Activated CD4-positive, alpha-beta T cell treated with anti-CD3 and anti-CD28 coated beads for 48 hours (primary cell): Measurements from ENCODE around the gene NCKIPSD.
A peak's percentile ranks its signal among the peaks of the same experiment; 100 is the strongest.

ENCODE experiments used
- DNase-seq: peaks from one replicate; pipeline ENCODE4 v3.0.0-alpha.2; 2020

Gene NCKIPSD

GRCh38 chr3:48678056-48678455 lies 7.7 kb downstream of the NCKIPSD start:
- DNase-seq, result no peak

- no peak for DNase-seq
These were observed 11.2 kb downstream of the NCKIPSD start for GRCh38 chr3:48674505-48674904.

- no peak for DNase-seq
These were observed 13.2 kb downstream of the NCKIPSD start for GRCh38 chr3:48672522-48672921.

GRCh38 chr3:48664929-48665328 lies 20.8 kb downstream of the NCKIPSD start:
- no peak for DNase-seq

GRCh38 chr3:48664313-48664644 lies 21.4 kb downstream of the NCKIPSD start:
- DNase-seq, result no peak

GRCh38 chr3:48663489-48664312 lies 22.0 kb downstream of the NCKIPSD start:
- peak; percentile 96 for DNase-seq

GRCh38 chr3:48662753-48663488 lies 22.8 kb downstream of the NCKIPSD start, which contains the start of gene CELSR3:
Gene CELSR3 (minus strand): TSS chr3:48662886. CDS start chr3:48662634, 252 bp downstream.
- DNase-seq, result peak; percentile 85

GRCh38 chr3:48662145-48662752 lies 23.5 kb downstream of the NCKIPSD start:
- DNase-seq, result no peak

GRCh38 chr3:48661501-48662144 lies 24.1 kb downstream of the NCKIPSD start:
- DNase-seq, result peak; percentile 81

GRCh38 chr3:48660800-48661400 lies 24.8 kb downstream of the NCKIPSD start:
- DNase-seq, result no peak

GRCh38 chr3:48656841-48657281 lies 28.9 kb downstream of the NCKIPSD start:
- DNase-seq, result peak; percentile 48

- DNase-seq, result peak; percentile 91
These were observed 29.5 kb downstream of the NCKIPSD start for GRCh38 chr3:48656061-48656840.

GRCh38 chr3:48655606-48656005 lies 30.1 kb downstream of the NCKIPSD start:
- peak; percentile 76 for DNase-seq

GRCh38 chr3:48655063-48655462 lies 30.7 kb downstream of the NCKIPSD start:
- DNase-seq, result no peak

GRCh38 chr3:48652923-48653715 lies 32.6 kb downstream of the NCKIPSD start:
- no peak for DNase-seq

GRCh38 chr3:48651771-48652170 lies 33.9 kb downstream of the NCKIPSD start:
- no peak for DNase-seq

- no peak for DNase-seq
These were observed 35.0 kb downstream of the NCKIPSD start for GRCh38 chr3:48650723-48651122.

- DNase-seq, result no peak
These were observed 37.4 kb downstream of the NCKIPSD start for GRCh38 chr3:48648188-48648850.

GRCh38 chr3:48647714-48648113 lies 38.0 kb downstream of the NCKIPSD start:
- no peak for DNase-seq
